HG03097 (cell line): ENCODE results near the gene DOCK7.
A peak's percentile ranks its signal among the peaks of the same experiment; 100 is the strongest.
"Not testable (repeated sequence)": the region's sequence is repeated elsewhere in the genome, so short reads cannot be mapped to it uniquely, and the experiment has no call there.

Experiments used
- ATAC-seq: cut with Tn5 transposase; IDR thresholded peaks from one replicate; pipeline ENCODE4 v1.9.1; 2021; ENCODE audit not compliant: unreplicated experiment, low FRiP score

Gene DOCK7

DNA sequence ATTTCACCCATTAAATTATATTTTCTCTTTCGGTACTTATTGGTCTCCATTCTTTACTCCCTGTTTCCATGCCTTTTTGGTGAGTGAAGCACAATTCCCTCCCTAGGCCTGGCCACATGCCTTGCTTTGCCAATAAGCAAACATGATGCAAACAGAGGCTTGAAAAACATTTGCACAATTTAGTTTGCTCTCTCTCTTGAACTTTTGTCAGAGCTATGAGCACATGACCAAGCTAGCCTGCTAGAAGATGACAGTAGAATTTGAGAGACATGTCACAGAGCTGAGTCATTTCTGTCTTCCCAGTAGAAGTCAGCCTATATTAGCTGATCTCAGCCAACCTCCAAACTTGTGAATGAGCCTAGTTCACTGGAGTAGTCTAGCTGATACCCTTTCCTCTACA, 66.3 kb downstream of the DOCK7 start:
- ATAC-seq, result peak; percentile 72

- no peak for ATAC-seq
Observed at GRCh38 chr1:62613890-62614289, 74.3 kb downstream of the DOCK7 start.

GRCh38 chr1:62613325-62613727, 74.9 kb downstream of the DOCK7 start:
- peak; percentile 78 for ATAC-seq

DNA sequence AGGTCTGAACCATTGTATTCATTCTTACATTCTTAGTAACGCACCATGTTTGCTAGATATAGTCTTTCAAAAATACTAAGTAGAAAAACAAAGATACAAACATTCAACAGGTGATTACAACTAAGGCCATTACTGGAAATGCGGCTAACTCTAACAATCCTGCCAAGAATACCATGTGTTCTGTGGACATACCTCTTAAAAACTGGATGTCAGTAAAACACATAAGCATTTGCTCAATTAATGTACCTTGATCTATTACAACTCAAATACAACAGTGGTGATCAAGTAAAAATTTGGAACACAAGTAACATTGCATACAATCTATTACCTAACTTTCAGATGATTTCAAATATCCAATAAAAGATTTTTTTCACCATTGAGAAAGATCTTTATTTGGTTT, 75.4 kb downstream of the DOCK7 start:
- ATAC-seq, result no peak

DNA sequence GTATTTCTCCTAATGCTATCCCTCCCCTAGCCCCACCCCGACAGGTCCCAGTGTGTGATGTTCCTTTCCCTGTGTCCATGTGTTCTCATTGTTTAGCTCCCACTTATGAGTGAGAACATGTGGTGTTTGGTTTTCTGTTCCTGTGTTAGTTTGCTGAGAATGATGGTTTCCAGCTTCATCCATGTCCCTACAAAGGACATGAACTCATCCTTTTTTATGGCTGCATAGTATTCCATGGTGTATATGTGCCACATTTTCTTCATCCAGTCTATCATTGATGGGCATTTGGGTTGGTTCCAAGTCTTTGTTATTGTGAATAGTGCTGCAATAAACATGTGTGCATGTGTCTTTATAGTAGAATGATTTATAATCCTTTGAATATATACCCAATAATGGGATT, 77.6 kb downstream of the DOCK7 start:
- ATAC-seq, result not testable (repeated sequence)

DNA sequence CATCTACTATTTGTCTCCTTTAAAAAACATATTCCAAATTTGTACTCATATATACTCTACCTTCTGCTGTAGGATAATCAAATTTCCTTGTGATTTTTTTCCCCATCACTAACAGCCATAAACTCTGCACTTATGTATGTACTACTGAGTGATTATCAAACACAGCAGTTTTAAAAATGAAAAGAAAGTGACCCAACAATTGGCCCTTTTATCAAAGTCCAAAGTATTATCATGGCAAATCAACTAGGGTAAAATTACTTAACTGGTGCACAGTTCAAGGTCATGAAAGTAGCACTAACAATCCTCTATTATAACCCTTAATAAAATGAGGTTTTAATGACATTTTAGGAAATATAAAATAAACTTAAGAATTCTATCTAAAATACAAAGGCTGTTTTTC, 79.3 kb downstream of the DOCK7 start:
- ATAC-seq, result no peak

GRCh38 chr1:62601457-62601856, 86.7 kb downstream of the DOCK7 start:
- ATAC-seq, result no peak

GRCh38 chr1:62599044-62599443, 89.1 kb downstream of the DOCK7 start:
- no peak for ATAC-seq

GRCh38 chr1:62597281-62597680, 90.9 kb downstream of the DOCK7 start, which contains the start of gene ANGPTL3:
ANGPTL3 (plus strand) TSS chr1:62597520; CDS start chr1:62597567, 47 bp downstream.
- no peak for ATAC-seq

GRCh38 chr1:62595647-62596046, 92.5 kb downstream of the DOCK7 start:
- no peak for ATAC-seq

- ATAC-seq, result no peak
Observed at GRCh38 chr1:62593825-62594394, 94.3 kb downstream of the DOCK7 start.

DNA sequence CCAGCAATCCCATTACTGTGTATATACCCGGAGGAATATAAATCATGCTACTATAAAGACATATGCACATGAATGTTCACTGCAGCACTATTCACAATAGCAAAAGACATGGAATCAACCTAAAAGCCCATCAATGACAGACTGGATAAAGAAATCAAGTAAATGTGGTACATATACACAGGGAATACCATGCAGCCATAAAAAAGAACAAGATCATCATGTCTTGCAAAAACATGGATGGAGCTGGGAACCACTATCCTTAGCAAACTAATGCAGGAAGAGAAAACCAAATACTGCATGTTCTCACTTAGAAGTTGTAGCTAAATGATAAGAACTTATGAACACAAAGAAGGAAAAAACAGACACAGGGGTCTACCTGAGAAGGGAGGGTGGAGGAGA, 97.2 kb downstream of the DOCK7 start:
- ATAC-seq, result no peak

- ATAC-seq, result no peak
Observed at GRCh38 chr1:62590255-62590969, 97.8 kb downstream of the DOCK7 start.

- no peak for ATAC-seq
Observed at GRCh38 chr1:62589321-62589720, 98.9 kb downstream of the DOCK7 start.

DNA sequence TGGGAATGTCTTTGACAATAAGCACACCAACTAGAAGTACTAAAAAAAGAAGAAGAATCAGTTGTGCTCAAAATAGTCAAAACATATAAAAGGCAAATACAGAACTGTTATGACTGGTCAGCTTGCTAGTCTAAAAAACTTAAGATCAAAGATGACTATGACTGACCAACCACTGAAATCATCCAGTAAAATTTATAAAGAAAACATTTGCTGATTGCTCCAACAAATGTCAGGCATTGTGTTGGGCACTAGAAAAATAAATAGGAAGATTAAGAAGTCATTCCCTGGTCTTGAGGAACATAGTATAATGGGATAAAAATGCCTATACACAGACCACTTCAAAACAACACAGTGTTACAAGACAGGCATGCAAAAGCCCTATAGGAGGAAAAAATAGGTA, 100.2 kb downstream of the DOCK7 start:
- ATAC-seq, result no peak

DNA sequence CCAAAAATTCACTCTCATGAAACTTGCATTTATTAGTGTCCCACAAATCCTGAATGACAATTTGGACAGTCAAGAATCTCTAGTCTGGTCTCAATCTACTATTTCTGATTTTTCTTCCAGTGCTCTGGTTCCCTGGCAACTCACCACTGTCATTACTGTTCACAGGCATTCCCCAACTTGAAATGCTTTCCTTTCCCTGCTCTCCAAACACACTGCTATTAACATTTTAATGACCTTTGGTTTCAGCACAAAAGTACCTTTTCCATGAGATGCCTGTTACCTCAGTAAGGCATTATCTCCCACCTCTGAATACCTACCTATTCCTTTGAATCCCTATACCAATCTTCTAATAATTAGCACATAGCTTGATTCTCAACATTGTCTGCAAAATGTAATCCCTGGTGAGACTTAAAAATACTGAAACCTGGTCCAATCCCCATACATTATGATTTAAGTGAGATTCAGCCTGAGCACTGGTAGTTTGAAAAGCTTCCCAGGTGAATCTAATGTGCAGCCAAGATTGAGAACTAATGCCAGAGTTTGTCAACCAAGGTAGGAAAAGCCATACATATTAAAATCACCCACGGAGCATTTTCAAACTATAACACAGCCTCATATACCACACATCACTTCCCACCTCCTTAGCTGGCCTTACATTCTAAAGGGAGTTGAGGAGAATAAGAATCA, 102.6 kb downstream of the DOCK7 start:
- no peak for ATAC-seq

DNA sequence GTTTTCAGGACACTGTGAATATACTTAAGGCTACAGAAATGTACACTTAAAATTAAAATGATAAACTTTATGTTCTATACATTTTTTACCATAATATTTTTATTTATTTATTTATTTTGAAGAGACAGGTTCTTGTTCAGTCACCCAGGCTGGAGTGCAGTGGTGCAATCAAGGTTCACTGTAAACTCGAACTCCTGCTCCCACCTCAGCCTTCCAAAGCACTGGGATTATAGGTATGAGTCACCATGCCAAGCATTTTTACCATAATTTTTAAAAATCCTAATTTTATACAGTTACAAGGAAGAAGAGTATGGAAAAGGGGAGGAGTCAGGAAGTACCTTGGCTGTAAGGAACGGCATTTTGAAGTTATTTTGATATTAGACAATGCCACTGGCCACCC, 114.5 kb downstream of the DOCK7 start:
- ATAC-seq, result no peak

- no peak for ATAC-seq
Observed at GRCh38 chr1:62572476-62572875, 115.7 kb downstream of the DOCK7 start.

GRCh38 chr1:62571517-62571916, 116.7 kb downstream of the DOCK7 start:
- ATAC-seq, result not testable (repeated sequence)

- ATAC-seq, result not testable (repeated sequence)
Observed at GRCh38 chr1:62567926-62568325, 120.3 kb downstream of the DOCK7 start.

DNA sequence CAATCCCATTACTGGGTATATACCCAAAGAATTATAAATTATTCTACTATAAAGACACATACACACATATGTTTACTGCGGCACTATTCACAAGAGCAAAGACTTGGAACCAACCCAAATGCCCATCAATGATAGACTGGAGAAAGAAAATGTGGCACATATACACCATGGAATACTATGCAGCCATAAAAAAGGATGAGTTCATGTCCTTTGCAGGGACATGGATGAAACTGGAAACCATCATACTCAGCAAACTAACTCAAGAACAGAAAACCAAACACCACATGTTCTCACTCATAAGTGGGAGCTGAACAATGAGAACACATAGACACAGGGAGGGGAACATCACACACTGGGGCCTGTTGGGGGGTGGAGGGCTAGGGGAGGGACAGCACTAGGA, 121.0 kb downstream of the DOCK7 start:
- not testable (repeated sequence) for ATAC-seq

DNA sequence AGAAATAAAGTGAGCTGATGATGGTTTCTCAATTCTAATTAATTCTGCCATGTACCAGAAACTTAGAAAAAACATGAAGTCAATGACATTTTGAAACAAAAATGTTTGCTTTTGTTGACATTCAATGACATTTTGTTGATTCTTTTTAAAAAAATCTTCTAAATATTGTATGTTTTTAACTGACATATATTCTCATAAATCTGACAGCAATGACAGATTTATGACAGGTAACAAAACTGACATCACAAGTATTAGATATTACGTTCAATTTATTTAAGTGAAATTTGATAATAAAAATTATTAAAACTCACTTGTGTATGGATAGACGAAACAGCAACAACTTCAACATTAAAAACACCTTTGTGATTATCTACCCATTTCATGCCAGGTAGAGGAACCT, 126.9 kb downstream of the DOCK7 start:
- no peak for ATAC-seq
